K562 (cell line): ENCODE results near the gene SLC9A1. TPM values are rescaled to one million over a fixed set of nuclear protein-coding genes. Genes with fewer than 3 reads are reported as not detected.

Source experiments
- ATAC-seq: fragments of 200-7000 bp; cut with Tn5 transposase; 3 replicates; pipeline ENCODE4 v1.9.1; 2020; ENCODE audit warnings: moderate library complexity
- BruUV-seq: library from RNA; stranded (reverse); fragments of 400-500 nt; replicated peaks from 2 replicates; lab custom pipeline; 2021; lab: Mats Ljungman, UMichigan
- CTCF ChIA-PET: fragments of 300-600 bp; formaldehyde crosslinking; extraction: SDS; loops from one replicate; lab custom pipeline; 2021; ENCODE audit warnings: low intra/inter-chr PET ratio; lab: Yijun Ruan, JAX
- POLR2A ChIA-PET: fragments of 300-600, 350-650 bp; sonication (Branson Sonifier 250); formaldehyde crosslinking; extraction: SDS; loops from one replicate; lab custom pipeline; 2021; ENCODE audit warnings: antibody characterized with exemption, inconsistent platforms; lab: Yijun Ruan, JAX
- DNase-seq, 4 experiments: peaks; one replicate each; pipeline versions ENCODE4 v3.0.0 to v3.0.0-alpha.2; 2011 to 2018; ENCODE audit warnings: low spot score in 3 of 4, mixed read lengths in 3 of 4; ENCODE audit errors: extremely low read depth in 1 of 4
- FAIRE-seq: peaks from 2 replicates; lab custom pipeline; 2011; peaks lifted over from hg19 to GRCh38; lab: Jason Lieb, UNC
- H2AFZ ChIP-seq: 2 replicates; pipeline ENCODE4 v1.6.0; 2011; ENCODE audit warnings: low read depth, low read length, control low read depth, inconsistent platforms
- H3K27ac ChIP-seq: fragments of 200-600 bp; 3 replicates; pipeline ENCODE4 v1.8.0; 2011; ENCODE audit warnings: low read depth, mild to moderate bottlenecking, control low read depth, inconsistent platforms, low read length, moderate library complexity, mixed read lengths; ENCODE audit errors: extremely low read depth
- H3K27me3 ChIP-seq, 2 experiments: fragments of 300-600 bp in 1 of 2; 2 replicates in 1 of 2; 3 replicates in 1 of 2; pipeline versions ENCODE4 v1.6.0 to v1.8.0; 2011; ENCODE audit warnings: inconsistent platforms in 2 of 2, low read length in 2 of 2, mild to moderate bottlenecking in 1 of 2, mixed read lengths in 1 of 2, moderate library complexity in 1 of 2; ENCODE audit not compliant: control insufficient read depth in 2 of 2, insufficient read depth in 2 of 2
- H3K36me3 ChIP-seq: fragments of 300-600 bp; 3 replicates; pipeline ENCODE4 v1.8.0; 2011; ENCODE audit warnings: mild to moderate bottlenecking, low read length, inconsistent platforms; ENCODE audit not compliant: control insufficient read depth, insufficient read depth
- H3K4me1 ChIP-seq, 2 experiments: fragments of 200-600 bp in 1 of 2; replicated peaks in 1 of 2; 2 replicates in 1 of 2; 3 replicates in 1 of 2; pipeline versions ENCODE4 v1.5.1 to v1.8.0; 2011; ENCODE audit warnings: inconsistent platforms in 2 of 2, low read length in 2 of 2, mild to moderate bottlenecking in 1 of 2, mixed read lengths in 1 of 2, moderate library complexity in 1 of 2; ENCODE audit not compliant: control insufficient read depth in 2 of 2, insufficient read depth in 2 of 2
- H3K4me2 ChIP-seq: 2 replicates; pipeline ENCODE4 v1.6.1; 2011; ENCODE audit warnings: low read length, control low read depth, inconsistent platforms, mixed read lengths; ENCODE audit not compliant: insufficient read depth
- H3K4me3 ChIP-seq: fragments of 200-600 bp; sonication (generic), shearing (Covaris generic); 2 replicates; pipeline ENCODE4 v1.5.1; 2016; ENCODE audit warnings: control low read depth, inconsistent platforms
- H3K79me2 ChIP-seq: fragments of 200-600 bp; 3 replicates; pipeline ENCODE4 v1.8.0; 2011; ENCODE audit warnings: low read length, inconsistent platforms; ENCODE audit not compliant: control insufficient read depth, insufficient read depth
- H3K9ac ChIP-seq, 2 experiments: 2 replicates each; pipeline versions ENCODE4 v1.6.0 to v1.6.1; 2011; ENCODE audit warnings: low read depth in 2 of 2, low read length in 2 of 2, control low read depth in 1 of 2, inconsistent platforms in 1 of 2, mild to moderate bottlenecking in 1 of 2, mixed read lengths in 1 of 2; ENCODE audit not compliant: insufficient read depth in 1 of 2
- H3K9me1 ChIP-seq: one replicate; pipeline ENCODE4 v1.6.0; 2011; ENCODE audit warnings: inconsistent platforms, mild to moderate bottlenecking, low read length, moderate library complexity; ENCODE audit not compliant: control insufficient read depth, insufficient read depth
- H3K9me3 ChIP-seq: replicated peaks from 2 replicates; pipeline ENCODE4 v1.5.1; 2011; ENCODE audit warnings: low read depth, low read length, inconsistent platforms; ENCODE audit not compliant: control insufficient read depth, insufficient read depth
- H4K20me1 ChIP-seq: replicated peaks from 2 replicates; pipeline ENCODE4 v1.6.1; 2011; ENCODE audit warnings: low read length, inconsistent platforms, mixed read lengths; ENCODE audit not compliant: control insufficient read depth, insufficient read depth
- CEBPB ChIP-seq: fragments of 450-650 bp; IDR thresholded peaks from 2 replicates; pipeline ENCODE4 v1.6.1; 2016; ENCODE audit warnings: missing genetic modification characterization, missing compliant biosample characterization
- CEBPG ChIP-seq, 3 experiments: fragments of 200-800 bp in 1 of 3; sonication (Bioruptor generic) in 1 of 3; sonication (generic) in 1 of 3; formaldehyde crosslinking in 1 of 3; IDR thresholded peaks in 2 of 3; conservative IDR thresholded peaks in 1 of 3; 2 replicates each; pipeline versions ENCODE4 v1.6.1 to v1.8.0; 2016 to 2022; ENCODE audit warnings: missing compliant biosample characterization in 2 of 3, missing genetic modification characterization in 2 of 3, mild to moderate bottlenecking in 1 of 3, missing genetic modification reagents in 1 of 3
- WGBS: fragments of 100-300 bp; shearing (Covaris generic); methylation state at CpG from one replicate; pipeline ENCODE4 v1.1.6; 2016; ENCODE audit warnings: low coverage, mixed read lengths; ENCODE audit not compliant: insufficient coverage; ENCODE audit errors: missing lambda C conversion rate; 5-methylcytosine and 5-hydroxymethylcytosine counted together
- in situ Hi-C: fragments of 300-500 bp; cut with MboI; formaldehyde crosslinking; loops from 4 replicates; pipeline ENCODE4 v1.15.0; 2018; ENCODE audit warnings: inconsistent platforms, mixed read lengths
- intact Hi-C: fragments of 100-400 bp; cut with micrococcal nuclease; formaldehyde crosslinking; loops from 2 replicates; pipeline ENCODE4 v1.14.2; 2022
- polyA plus RNA-seq, 8 experiments: library from polyadenylated mRNA; depleted of rRNA in 4 of 8; stranded (reverse) in 5 of 8; unstranded in 3 of 8; fragments of >200 nt; fragmentation: Nextera tagmentation in 2 of 8; fragmentation: Illumina TruSeq in 1 of 8; extraction: Ambion mirVana in 2 of 8; extraction: Trizol in 1 of 8; gene quantifications; 2 replicates each; pipeline versions ENCODE4 v1.2.1 to v1.2.3, GENCODE V29; 2011 to 2014; ENCODE audit warnings: inconsistent platforms in 1 of 8, missing spikeins in 1 of 8
- total RNA-seq, 7 experiments: library from RNA; depleted of rRNA in 6 of 7; stranded (reverse); fragments of >200 nt in 6 of 7; fragmentation: Illumina TruSeq in 2 of 7; extraction: Trizol in 2 of 7; gene quantifications; 2 replicates each; pipeline versions ENCODE4 v1.2.1 to v1.2.3, GENCODE V29; 2011 to 2021; ENCODE audit warnings: low replicate concordance in 1 of 7
- TF ChIP-seq, protein P1 (sequence below): fragments of 200-800 bp; sonication (Bioruptor generic); IDR thresholded peaks from 2 replicates; pipeline ENCODE4 v1.6.1; 2017; ENCODE audit warnings: missing genetic modification characterization, missing compliant biosample characterization
- TF ChIP-seq, protein P2 (sequence below), 2 experiments: fragments of 450-650 bp in 1 of 2; sonication (generic) in 1 of 2; formaldehyde crosslinking in 1 of 2; IDR thresholded peaks in 1 of 2; conservative IDR thresholded peaks in 1 of 2; 2 replicates each; pipeline versions ENCODE4 v1.6.1 to v1.8.1; 2016 to 2023; ENCODE audit warnings: mild to moderate bottlenecking in 2 of 2, moderate library complexity in 2 of 2, inconsistent platforms in 1 of 2, missing genetic modification reagents in 1 of 2

The SLC9A1 gene
- total and polyA plus RNA-seq, 9 of the 15 experiments (the other 6 are each of a cell fraction or from before 2014, with no cell fraction given): 0.59 to 14.4 (median 2.0) TPM

DNA sequence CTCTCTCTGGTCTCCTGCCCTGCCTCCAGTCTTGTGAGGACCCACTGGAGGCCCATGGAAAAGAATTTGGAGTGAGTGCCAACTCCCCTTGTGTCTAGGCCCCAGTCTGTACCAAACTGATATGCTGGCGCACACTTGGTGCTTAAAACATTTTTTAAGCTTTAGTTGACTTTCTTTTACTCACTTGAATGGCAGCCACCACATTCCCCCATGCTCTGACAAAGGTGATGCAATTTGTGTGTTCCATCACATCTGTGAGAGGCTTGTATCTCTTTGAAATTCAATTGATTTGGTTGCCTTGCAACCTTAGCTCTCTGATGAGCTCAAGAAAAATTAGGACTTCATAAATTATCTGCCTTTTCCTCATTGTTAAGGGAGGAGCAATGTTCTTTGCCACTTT lies 49.0 kb upstream of the SLC9A1 start:
- Histone ChIP-seq H3K4me1 (peaks cover 4 to 6% of the 10 kb centered on the region in 2 experiments; a peak in 4 of 5 replicates), H2AFZ (0 out of 2 replicates have a peak overlapping the region, but pooled peaks have one; percentile 11), H3K27ac (no peak overlapping the region), H4K20me1 (no peaks in the 10 kb centered on the region), H3K9me1 (no peaks in the 10 kb centered on the region), H3K4me3 (no peak overlapping the region), H3K79me2 (no peaks in the 10 kb centered on the region), H3K9ac (no peak overlapping the region), H3K27me3 (peaks cover 0 to 7% of the 10 kb centered on the region in 2 experiments; a peak in 1 of 5 replicates), H3K4me2 (no peak overlapping the region), H3K36me3 (no peaks in the 10 kb centered on the region), H3K9me3 (no peaks in the 10 kb centered on the region)
- ATAC-seq (no peak), DNase-seq (no peak), FAIRE-seq (no peak)
- BruUV-seq: no TSS peak
- in situ Hi-C loops (no loop called here), intact Hi-C loops (no loop called here)
- ChIA-PET CTCF (no interaction called here), POLR2A (no interaction called here)
- 50% methylated on average over 1 of the region's 1 CpG for WGBS
- TF ChIP-seq CEBPG (CRISPR knock-in tag; IDR thresholded peaks at IDR 0.05) (peak; percentile 42; the same call in 1 of the 2 replicates), CEBPG (tag; conservative IDR thresholded peaks at IDR 0.05 in 1 of 2, IDR thresholded peaks at IDR 0.05 in 1 of 2) (peak in 1 of 2 experiments; percentile 59; a peak in 1 of 4 replicates), CEBPB (tag) (0 out of 2 replicates have a peak, but pooled peaks have one; percentile 16)
- TF ChIP-seq, protein P1, sequence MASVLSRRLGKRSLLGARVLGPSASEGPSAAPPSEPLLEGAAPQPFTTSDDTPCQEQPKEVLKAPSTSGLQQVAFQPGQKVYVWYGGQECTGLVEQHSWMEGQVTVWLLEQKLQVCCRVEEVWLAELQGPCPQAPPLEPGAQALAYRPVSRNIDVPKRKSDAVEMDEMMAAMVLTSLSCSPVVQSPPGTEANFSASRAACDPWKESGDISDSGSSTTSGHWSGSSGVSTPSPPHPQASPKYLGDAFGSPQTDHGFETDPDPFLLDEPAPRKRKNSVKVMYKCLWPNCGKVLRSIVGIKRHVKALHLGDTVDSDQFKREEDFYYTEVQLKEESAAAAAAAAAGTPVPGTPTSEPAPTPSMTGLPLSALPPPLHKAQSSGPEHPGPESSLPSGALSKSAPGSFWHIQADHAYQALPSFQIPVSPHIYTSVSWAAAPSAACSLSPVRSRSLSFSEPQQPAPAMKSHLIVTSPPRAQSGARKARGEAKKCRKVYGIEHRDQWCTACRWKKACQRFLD (CRISPR knock-in tag): no peak
- TF ChIP-seq, protein P2, sequence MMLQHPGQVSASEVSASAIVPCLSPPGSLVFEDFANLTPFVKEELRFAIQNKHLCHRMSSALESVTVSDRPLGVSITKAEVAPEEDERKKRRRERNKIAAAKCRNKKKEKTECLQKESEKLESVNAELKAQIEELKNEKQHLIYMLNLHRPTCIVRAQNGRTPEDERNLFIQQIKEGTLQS (IDR thresholded peaks at IDR 0.05): peak; percentile 56; the same call in 1 of the 2 replicates
- TF ChIP-seq, protein P2 (CRISPR knock-in tag; conservative IDR thresholded peaks at IDR 0.05): no peak
